CD14-positive monocyte (primary cell): ENCODE data around the gene RNASE7. TPM values are rescaled to one million over a fixed set of nuclear protein-coding genes. Genes with fewer than 3 reads are reported as not detected.

Source experiments
- DNase-seq, 3 donors: peaks; one replicate each; pipeline ENCODE4 v3.0.0-alpha.2; 2011 to 2022
- H2AFZ ChIP-seq: 2 replicates; pipeline ENCODE4 v1.6.0; 2012; ENCODE audit warnings: mild to moderate bottlenecking, low read depth, low read length, inconsistent platforms; ENCODE audit not compliant: insufficient read depth, poor library complexity, severe bottlenecking
- H3K27ac ChIP-seq, 2 donors: 1 replicate in 1 of 2; 2 replicates in 1 of 2; pipeline ENCODE4 v1.5.1; 2012 to 2013; ENCODE audit warnings: low read length in 2 of 2, control low read depth in 1 of 2, inconsistent platforms in 1 of 2, low read depth in 1 of 2, mild to moderate bottlenecking in 1 of 2
- H3K27me3 ChIP-seq, 2 donors: one replicate each; pipeline versions ENCODE4 v1.6.0 to v1.6.1; 2011 to 2013; ENCODE audit warnings: low read length in 2 of 2; ENCODE audit not compliant: control insufficient read depth in 2 of 2, insufficient read depth in 2 of 2
- H3K36me3 ChIP-seq, 2 donors: replicated peaks in 1 of 2; 1 replicate in 1 of 2; 2 replicates in 1 of 2; pipeline versions ENCODE4 v1.5.1 to v1.6.1; 2012 to 2013; ENCODE audit warnings: low read length in 2 of 2, control low read depth in 1 of 2, inconsistent platforms in 1 of 2, mild to moderate bottlenecking in 1 of 2; ENCODE audit not compliant: insufficient read depth in 2 of 2, control insufficient read depth in 1 of 2
- H3K4me1 ChIP-seq, 2 donors: 1 replicate in 1 of 2; 2 replicates in 1 of 2; pipeline versions ENCODE4 v1.5.1 to v1.6.1; 2012 to 2013; ENCODE audit warnings: low read length in 2 of 2, control low read depth in 1 of 2, inconsistent platforms in 1 of 2, mild to moderate bottlenecking in 1 of 2, moderate library complexity in 1 of 2; ENCODE audit not compliant: insufficient read depth in 2 of 2, control insufficient read depth in 1 of 2
- H3K4me2 ChIP-seq: replicated peaks from 2 replicates; pipeline ENCODE3; 2012; ENCODE audit warnings: low read length, moderate library complexity, mild to moderate bottlenecking; ENCODE audit not compliant: poor library complexity, severe bottlenecking; ENCODE audit errors: extremely low read depth
- H3K4me3 ChIP-seq, 3 experiments: fragments of 200-600 bp in 1 of 3; sonication (generic) in 1 of 3; replicated peaks in 1 of 3; 1 replicate in 2 of 3; 2 replicates in 1 of 3; pipeline ENCODE4 v1.5.1; 2011 to 2013; ENCODE audit warnings: low read length in 3 of 3, mild to moderate bottlenecking in 3 of 3, control low read depth in 2 of 3, low read depth in 2 of 3, inconsistent platforms in 1 of 3, moderate library complexity in 1 of 3
- H3K79me2 ChIP-seq: 2 replicates; pipeline ENCODE4 v1.6.0; 2012; ENCODE audit warnings: mild to moderate bottlenecking, control low read depth, inconsistent platforms, low read length, moderate library complexity; ENCODE audit not compliant: insufficient read depth
- H3K9ac ChIP-seq: 2 replicates; pipeline ENCODE4 v1.6.0; 2017; ENCODE audit warnings: low read length, mild to moderate bottlenecking; ENCODE audit not compliant: insufficient read depth, poor library complexity, severe bottlenecking
- H3K9me3 ChIP-seq, 2 donors: replicated peaks in 1 of 2; 1 replicate in 1 of 2; 2 replicates in 1 of 2; pipeline versions ENCODE4 v1.5.1 to v1.6.1; 2012 to 2013; ENCODE audit warnings: low read length in 2 of 2, control low read depth in 1 of 2; ENCODE audit not compliant: control insufficient read depth in 1 of 2, insufficient read depth in 1 of 2
- H4K20me1 ChIP-seq: 2 replicates; pipeline ENCODE4 v1.6.0; 2012; ENCODE audit warnings: mild to moderate bottlenecking, low read length, control low read depth, moderate library complexity; ENCODE audit not compliant: insufficient read depth
- H3K27ac Mint-ChIP-seq, 7 donors: one replicate each; pipeline ENCODE4 v1.8.0; 2020; ENCODE audit warnings: mild to moderate bottlenecking in 7 of 7, mixed read lengths in 7 of 7, moderate library complexity in 6 of 7, inconsistent platforms in 2 of 7
- H3K27me3 Mint-ChIP-seq, 3 donors: one replicate each; pipeline ENCODE4 v1.8.0; 2021 to 2022; ENCODE audit warnings: low read depth in 3 of 3, mild to moderate bottlenecking in 3 of 3, mixed read lengths in 3 of 3, moderate library complexity in 3 of 3, inconsistent platforms in 1 of 3
- H3K36me3 Mint-ChIP-seq, 2 donors: one replicate each; pipeline ENCODE4 v1.8.0; 2020; ENCODE audit warnings: mixed read lengths in 2 of 2, inconsistent platforms in 1 of 2, mild to moderate bottlenecking in 1 of 2
- H3K4me1 Mint-ChIP-seq: one replicate; pipeline ENCODE4 v1.8.0; 2020; ENCODE audit warnings: mild to moderate bottlenecking, mixed read lengths
- H3K4me3 Mint-ChIP-seq, 2 donors: one replicate each; pipeline ENCODE4 v1.8.0; 2020; ENCODE audit warnings: mild to moderate bottlenecking in 2 of 2, mixed read lengths in 2 of 2, moderate library complexity in 1 of 2
- H3K9me3 Mint-ChIP-seq, 7 donors: one replicate each; pipeline ENCODE4 v1.8.0; 2020 to 2022; ENCODE audit warnings: mixed read lengths in 7 of 7, mild to moderate bottlenecking in 6 of 7, moderate library complexity in 6 of 7, inconsistent platforms in 2 of 7
- WGBS: methylation state at CpG from one replicate; pipeline ENCODE4 v1.1.5; 2013; ENCODE audit warnings: missing lambda C conversion rate; ENCODE audit not compliant: insufficient coverage; 5-methylcytosine and 5-hydroxymethylcytosine counted together
- intact Hi-C, 2 donors: fragments of 100-400 bp; cut with micrococcal nuclease; formaldehyde crosslinking; loops; one replicate each; pipeline versions ENCODE4 v1.15.0 to v1.15.1; 2023
- polyA plus RNA-seq, 3 donors: library from polyadenylated mRNA; depleted of rRNA in 1 of 3; unstranded in 2 of 3; stranded (reverse) in 1 of 3; fragments of 300-500 nt in 2 of 3; fragments of >200 nt in 1 of 3; fragmentation: Illumina TruSeq in 2 of 3; gene quantifications; 1 replicate in 2 of 3; 2 replicates in 1 of 3; pipeline ENCODE4 v1.2.3, GENCODE V29; 2012 to 2021
- TF ChIP-seq, protein P1 (sequence below): fragments of 200-600 bp; IDR thresholded peaks from one replicate; pipeline ENCODE4 v1.8.0; 2022; ENCODE audit warnings: antibody characterized with exemption, mild to moderate bottlenecking

The RNASE7 gene
- polyA plus RNA-seq, 3 donors: not detected

DNA sequence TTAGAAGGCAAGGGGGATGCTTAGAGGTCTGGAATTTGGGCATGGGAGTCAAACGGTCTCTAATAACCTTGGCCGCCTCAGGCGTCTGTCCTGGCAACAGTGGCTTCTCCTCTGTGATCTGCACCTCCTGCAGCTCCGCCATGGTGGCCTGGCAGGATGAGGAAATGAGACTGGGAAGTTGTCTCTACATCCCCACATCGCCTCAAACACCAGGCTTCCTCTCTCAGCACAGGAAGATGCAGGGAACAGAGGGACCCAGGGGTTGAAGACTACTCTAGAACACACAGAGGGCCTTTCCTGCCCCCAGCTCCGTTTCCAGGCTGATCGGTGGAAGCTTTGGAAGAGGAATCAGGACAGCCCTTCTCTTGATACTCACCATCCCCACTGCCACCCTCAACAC is 19.0 kb upstream of the RNASE7 start:
- no peak overlapping the region for H3K9ac ChIP-seq
- H3K27ac ChIP-seq: peak overlapping the region in 1 of 2 donors; percentile 7
- no CpG with 5 or more reads among the region's 7 CpGs for WGBS

GRCh38 chr14:21023817-21024584 is 18.2 kb upstream of the RNASE7 start:
- WGBS: 72% methylated on average over 5 of the region's 17 CpGs
- no peak overlapping the region for H3K9ac ChIP-seq
- intact Hi-C loops: no loop called here

More for the DNA sequence above, 19.0 kb upstream of the RNASE7 start:
- peaks cover 0 to 3% (median 1%) of the 10 kb centered on the region in 7 donors for H3K9me3 Mint-ChIP-seq
- H3K4me2 ChIP-seq: peak overlapping the region; percentile 7
- H4K20me1 ChIP-seq: no peaks in the 10 kb centered on the region
- H3K79me2 ChIP-seq: no peaks in the 10 kb centered on the region
- no peak overlapping the region for H3K4me3 ChIP-seq
- peaks cover 41 to 47% (median 46%) of the 10 kb centered on the region in 3 donors for H3K27me3 Mint-ChIP-seq
- DNase-seq: peak; percentile 38 to 58 (median 52)
- H3K36me3 Mint-ChIP-seq: peaks cover 0 to 6% of the 10 kb centered on the region in 2 donors
- TF ChIP-seq, protein P1, sequence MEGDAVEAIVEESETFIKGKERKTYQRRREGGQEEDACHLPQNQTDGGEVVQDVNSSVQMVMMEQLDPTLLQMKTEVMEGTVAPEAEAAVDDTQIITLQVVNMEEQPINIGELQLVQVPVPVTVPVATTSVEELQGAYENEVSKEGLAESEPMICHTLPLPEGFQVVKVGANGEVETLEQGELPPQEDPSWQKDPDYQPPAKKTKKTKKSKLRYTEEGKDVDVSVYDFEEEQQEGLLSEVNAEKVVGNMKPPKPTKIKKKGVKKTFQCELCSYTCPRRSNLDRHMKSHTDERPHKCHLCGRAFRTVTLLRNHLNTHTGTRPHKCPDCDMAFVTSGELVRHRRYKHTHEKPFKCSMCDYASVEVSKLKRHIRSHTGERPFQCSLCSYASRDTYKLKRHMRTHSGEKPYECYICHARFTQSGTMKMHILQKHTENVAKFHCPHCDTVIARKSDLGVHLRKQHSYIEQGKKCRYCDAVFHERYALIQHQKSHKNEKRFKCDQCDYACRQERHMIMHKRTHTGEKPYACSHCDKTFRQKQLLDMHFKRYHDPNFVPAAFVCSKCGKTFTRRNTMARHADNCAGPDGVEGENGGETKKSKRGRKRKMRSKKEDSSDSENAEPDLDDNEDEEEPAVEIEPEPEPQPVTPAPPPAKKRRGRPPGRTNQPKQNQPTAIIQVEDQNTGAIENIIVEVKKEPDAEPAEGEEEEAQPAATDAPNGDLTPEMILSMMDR: no peak
- peak overlapping the region in 1 of 2 donors; percentile 92 for H3K4me3 Mint-ChIP-seq
- H3K4me1 ChIP-seq: peaks cover 51 to 61% of the 10 kb centered on the region in 2 donors
- peaks cover 15 to 37% of the 10 kb centered on the region in 2 donors for H3K27me3 ChIP-seq
- intact Hi-C loops: no loop called here
- peaks cover 2 to 4% of the 10 kb centered on the region in 2 donors for H3K9me3 ChIP-seq
- no peak overlapping the region for H2AFZ ChIP-seq
- no peaks in the 10 kb centered on the region for H3K36me3 ChIP-seq
- peaks cover 58% of the 10 kb centered on the region for H3K4me1 Mint-ChIP-seq
- H3K27ac Mint-ChIP-seq: no peak overlapping the region

More at GRCh38 chr14:21023817-21024584, 18.2 kb upstream of the RNASE7 start:
- H3K79me2 ChIP-seq: no peaks in the 10 kb centered on the region
- H4K20me1 ChIP-seq: no peaks in the 10 kb centered on the region
- Mint-ChIP-seq H3K36me3 (peaks cover 0 to 6% of the 10 kb centered on the region in 2 donors), H3K27me3 (peaks cover 41 to 49% (median 43%) of the 10 kb centered on the region in 3 donors), H3K4me1 (peaks cover 49% of the 10 kb centered on the region), H3K27ac (peak overlapping the region in 3 of 7 donors; percentile 5 to 61 (median 27)), H3K4me3 (peak overlapping the region; percentile 75 to 92), H3K9me3 (peaks cover 0 to 3% (median 1%) of the 10 kb centered on the region in 7 donors)
- H3K4me1 ChIP-seq: peaks cover 43 to 52% of the 10 kb centered on the region in 2 donors
- peak overlapping the region; percentile 80 for H3K4me2 ChIP-seq
- TF ChIP-seq, protein P1: no peak
- H3K27ac ChIP-seq: no peak overlapping the region
- H3K27me3 ChIP-seq: peaks cover 15 to 37% of the 10 kb centered on the region in 2 donors
- no peak for DNase-seq
- H2AFZ ChIP-seq: peak overlapping the region; percentile 69
- H3K36me3 ChIP-seq: no peaks in the 10 kb centered on the region
- peak overlapping the region; percentile 40 to 71 (median 43) for H3K4me3 ChIP-seq
- H3K9me3 ChIP-seq: peaks cover 2 to 4% of the 10 kb centered on the region in 2 donors
